ENCODE measurements around the gene NELL2. TPM values are rescaled to one million over a fixed set of nuclear protein-coding genes. Genes with fewer than 3 reads are reported as not detected.
A peak's percentile ranks its signal among the peaks of the same experiment; 100 is the strongest.

The NELL2 gene
- total and polyA plus RNA-seq, 10 of the 15 experiments (the other 5 are each of a cell fraction or from before 2014, with no cell fraction given): 0.27 to 2.3 (median 0.76) TPM

DNA sequence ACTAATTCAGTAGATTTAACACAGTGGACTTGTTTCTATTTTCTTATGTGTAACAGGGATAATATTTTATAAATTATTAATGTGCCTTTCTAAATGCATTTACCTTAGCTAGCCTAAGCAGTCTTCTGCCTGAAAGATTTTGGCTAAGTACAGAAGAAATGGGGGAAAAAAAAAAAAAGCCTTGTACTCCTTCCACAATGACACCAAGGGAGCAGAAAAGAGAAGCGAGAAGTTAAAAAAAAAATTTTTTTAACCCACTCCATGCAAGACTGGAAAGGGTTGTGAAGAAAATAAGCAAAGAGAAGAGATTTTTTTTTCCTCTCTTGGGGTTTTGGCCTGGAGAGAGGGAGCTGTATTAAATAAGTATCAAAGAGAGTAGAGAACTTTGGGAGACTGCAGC is 28.7 kb downstream of the NELL2 start:
- peak overlapping the region; percentile 89 for H2AFZ ChIP-seq (ENCODE audit: control insufficient read depth, low read depth, low read length)
- CTCF ChIA-PET: interaction anchor here (0.7 kb wide), 1 partner anchor 31 kb away, joined by 3 read pairs; no protein-coding TSS in a partner anchor

DNA sequence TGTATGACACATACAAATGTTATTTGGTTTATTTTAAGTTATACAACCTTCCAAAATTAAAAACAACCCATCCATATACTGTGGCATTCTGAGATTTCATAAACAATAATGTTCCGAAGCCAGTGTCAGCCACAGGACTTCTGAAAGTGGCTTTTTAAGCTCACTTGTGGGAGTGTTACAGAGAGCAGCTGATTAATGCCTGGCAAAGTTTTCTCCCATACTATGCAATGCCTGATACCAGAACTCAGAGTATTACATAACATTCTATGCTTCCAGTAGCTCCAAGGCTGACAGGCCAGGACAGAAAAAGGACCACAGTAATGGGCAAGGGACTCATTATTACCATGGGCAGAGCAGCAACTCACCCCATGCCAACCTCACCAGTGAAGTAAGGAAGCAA is 29.3 kb downstream of the NELL2 start:
- Histone ChIP-seq H3K4me1 (ENCODE audit: control insufficient read depth, insufficient read depth, low read length) (peaks cover 6% of the 10 kb centered on the region), H3K4me3 (no peak overlapping the region), H3K27ac (ENCODE audit: control insufficient read depth, insufficient read depth) (no peak overlapping the region), H2AFZ (ENCODE audit: control insufficient read depth, low read depth, low read length) (no peak overlapping the region), H3K9ac (ENCODE audit: control insufficient read depth, insufficient read depth, low read length) (no peak overlapping the region), H4K20me1 (ENCODE audit: control insufficient read depth, insufficient read depth) (no peaks in the 10 kb centered on the region), H3K9me3 (replicated peaks; ENCODE audit: control insufficient read depth, insufficient read depth, low read length) (no peaks in the 10 kb centered on the region), H3K79me2 (ENCODE audit: control insufficient read depth, insufficient read depth, low read length) (no peaks in the 10 kb centered on the region), H3K36me3 (ENCODE audit: control insufficient read depth in 2 of 2, insufficient read depth in 2 of 2, low read length in 1 of 2) (no peaks in the 10 kb centered on the region), H3K4me2 (ENCODE audit: control insufficient read depth, insufficient read depth) (no peak overlapping the region), H3K27me3 (replicated peaks in 1 of 2; ENCODE audit: control insufficient read depth in 2 of 2, insufficient read depth in 2 of 2, low read length in 1 of 2) (no peaks in the 10 kb centered on the region)
- intact Hi-C loops (cut with micrococcal nuclease; ENCODE audit: unreplicated experiment): no loop called here
- in situ Hi-C loops (cut with MboI): no loop called here
- DNase-seq (ENCODE audit: low read depth, low spot score) (no peak), FAIRE-seq (no peak), ATAC-seq (no peak)
- ChIA-PET POLR2A (no interaction called here), RAD21 (ENCODE audit: unreplicated experiment) (no interaction called here), SMC1A (ENCODE audit: uncharacterized antibody, unreplicated experiment) (interaction anchor here (1.5 kb wide), 1 partner anchor 9 kb away, joined by 3 read pairs; no protein-coding TSS in a partner anchor), CTCF (no interaction called here)
- BruUV-seq (replicated peaks): no TSS peak
- WGBS (ENCODE audit: insufficient coverage, insufficient replicate concordance, low lambda C conversion rate, missing lambda C conversion rate): 91% methylated on average over 1 of the region's 1 CpG
- TF ChIP-seq ZBTB4 (CRISPR knock-in tag; IDR thresholded peaks at IDR 0.05) (no peak), ELK1 (IDR thresholded peaks at IDR 0.05; ENCODE audit: low read depth, low read length) (no peak), TARDBP (IDR thresholded peaks at IDR 0.05; ENCODE audit: borderline replicate concordance) (no peak), FOXM1 (IDR thresholded peaks at IDR 0.05; ENCODE audit: low read depth, low read length) (no peak), SUPT20H (IDR thresholded peaks at IDR 0.05; ENCODE audit: borderline replicate concordance, control insufficient read depth, low read depth, low read length) (no peak)
- TF ChIP-seq, protein P1, sequence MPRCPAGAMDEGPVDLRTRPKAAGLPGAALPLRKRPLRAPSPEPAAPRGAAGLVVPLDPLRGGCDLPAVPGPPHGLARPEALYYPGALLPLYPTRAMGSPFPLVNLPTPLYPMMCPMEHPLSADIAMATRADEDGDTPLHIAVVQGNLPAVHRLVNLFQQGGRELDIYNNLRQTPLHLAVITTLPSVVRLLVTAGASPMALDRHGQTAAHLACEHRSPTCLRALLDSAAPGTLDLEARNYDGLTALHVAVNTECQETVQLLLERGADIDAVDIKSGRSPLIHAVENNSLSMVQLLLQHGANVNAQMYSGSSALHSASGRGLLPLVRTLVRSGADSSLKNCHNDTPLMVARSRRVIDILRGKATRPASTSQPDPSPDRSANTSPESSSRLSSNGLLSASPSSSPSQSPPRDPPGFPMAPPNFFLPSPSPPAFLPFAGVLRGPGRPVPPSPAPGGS (IDR thresholded peaks at IDR 0.05; ENCODE audit: borderline replicate concordance, insufficient read depth, low read depth, low read length, poor library complexity, severe bottlenecking): no peak

More for the DNA sequence above, 28.7 kb downstream of the NELL2 start:
- 0 out of 2 replicates have a peak, but pooled peaks have one; percentile 3 for TF ChIP-seq TBL1XR1 (IDR thresholded peaks at IDR 0.05; ENCODE audit: low read depth, low read length)
- TF ChIP-seq, protein P2, sequence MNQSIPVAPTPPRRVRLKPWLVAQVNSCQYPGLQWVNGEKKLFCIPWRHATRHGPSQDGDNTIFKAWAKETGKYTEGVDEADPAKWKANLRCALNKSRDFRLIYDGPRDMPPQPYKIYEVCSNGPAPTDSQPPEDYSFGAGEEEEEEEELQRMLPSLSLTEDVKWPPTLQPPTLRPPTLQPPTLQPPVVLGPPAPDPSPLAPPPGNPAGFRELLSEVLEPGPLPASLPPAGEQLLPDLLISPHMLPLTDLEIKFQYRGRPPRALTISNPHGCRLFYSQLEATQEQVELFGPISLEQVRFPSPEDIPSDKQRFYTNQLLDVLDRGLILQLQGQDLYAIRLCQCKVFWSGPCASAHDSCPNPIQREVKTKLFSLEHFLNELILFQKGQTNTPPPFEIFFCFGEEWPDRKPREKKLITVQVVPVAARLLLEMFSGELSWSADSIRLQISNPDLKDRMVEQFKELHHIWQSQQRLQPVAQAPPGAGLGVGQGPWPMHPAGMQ (IDR thresholded peaks at IDR 0.05; ENCODE audit: borderline replicate concordance): no peak
- TF ChIP-seq ZNF384 (IDR thresholded peaks at IDR 0.05; ENCODE audit: borderline replicate concordance, low read depth, low read length): peak; percentile 60; the same call in 1 of the 2 replicates
- ATAC-seq (peak; percentile 31; the same call in 2 of the 3 replicates), DNase-seq (ENCODE audit: low read depth, low spot score) (no peak), FAIRE-seq (no peak)
- SMC1A ChIA-PET (ENCODE audit: uncharacterized antibody, unreplicated experiment): interaction anchor here (1.5 kb wide), 1 partner anchor 9 kb away, joined by 3 read pairs; no protein-coding TSS in a partner anchor
- POLR2A ChIA-PET: no interaction called here
- Histone ChIP-seq H3K79me2 (ENCODE audit: control insufficient read depth, insufficient read depth, low read length) (no peaks in the 10 kb centered on the region), H3K4me2 (ENCODE audit: control insufficient read depth, insufficient read depth) (peak overlapping the region; percentile 58; the same call in 1 of the 2 replicates), H3K27me3 (replicated peaks in 1 of 2; ENCODE audit: control insufficient read depth in 2 of 2, insufficient read depth in 2 of 2, low read length in 1 of 2) (no peaks in the 10 kb centered on the region), H3K9me3 (replicated peaks; ENCODE audit: control insufficient read depth, insufficient read depth, low read length) (no peaks in the 10 kb centered on the region), H3K27ac (ENCODE audit: control insufficient read depth, insufficient read depth) (no peak overlapping the region), H3K9ac (ENCODE audit: control insufficient read depth, insufficient read depth, low read length) (no peak overlapping the region), H3K4me1 (ENCODE audit: control insufficient read depth, insufficient read depth, low read length) (peaks cover 6% of the 10 kb centered on the region), H4K20me1 (ENCODE audit: control insufficient read depth, insufficient read depth) (no peaks in the 10 kb centered on the region), H3K4me3 (no peak overlapping the region), H3K36me3 (ENCODE audit: control insufficient read depth in 2 of 2, insufficient read depth in 2 of 2, low read length in 1 of 2) (no peaks in the 10 kb centered on the region)
- 0% methylated on average over 1 of the region's 1 CpG for WGBS (ENCODE audit: insufficient coverage, insufficient replicate concordance, low lambda C conversion rate, missing lambda C conversion rate)
- RAD21 ChIA-PET (ENCODE audit: unreplicated experiment): no interaction called here
- BruUV-seq (replicated peaks): no TSS peak
- in situ Hi-C loops (cut with MboI): no loop called here
- intact Hi-C loops (cut with micrococcal nuclease; ENCODE audit: unreplicated experiment): no loop called here
